ENCODE results near the gene ERCC6L. TPM values are rescaled to one million over a fixed set of nuclear protein-coding genes. Genes with fewer than 3 reads are reported as not detected.
A peak's percentile ranks its signal among the peaks of the same experiment; 100 is the strongest.

ERCC6L gene
- total and polyA plus RNA-seq, 7 donors: 0.01 to 0.22 (median 0.03) TPM; not detected in 4

DNA sequence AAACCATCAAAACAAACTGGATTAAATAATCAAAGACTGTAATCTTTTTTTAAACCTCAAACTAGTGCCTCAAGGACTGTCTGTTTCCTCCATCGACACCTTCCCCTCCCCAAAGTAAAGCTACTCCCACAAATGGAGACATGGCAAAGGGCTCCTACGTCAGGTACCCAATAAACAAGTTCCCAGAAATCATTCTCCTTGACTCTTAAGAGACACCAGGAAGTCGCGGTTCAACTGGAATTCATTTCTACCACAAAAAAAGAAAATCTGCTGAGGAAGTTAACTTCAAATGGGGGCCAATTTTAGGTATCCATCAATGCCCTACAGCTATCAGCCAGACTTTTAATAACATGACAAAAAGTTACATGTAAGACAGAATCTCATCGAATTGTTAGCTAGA lies 35.7 kb upstream of the ERCC6L start:
- no peak overlapping the region for H3K27ac ChIP-seq
- no peaks in the 10 kb centered on the region for H3K9me3 ChIP-seq
- DNase-seq: no peak
- no peak for ATAC-seq
- H3K4me3 ChIP-seq: peak overlapping the region; percentile 88
- H3K36me3 ChIP-seq (ENCODE audit: insufficient read depth in 1 of 2, low read depth in 1 of 2): peaks cover 10 to 67% of the 10 kb centered on the region in 2 donors
- TF ChIP-seq, protein P1, sequence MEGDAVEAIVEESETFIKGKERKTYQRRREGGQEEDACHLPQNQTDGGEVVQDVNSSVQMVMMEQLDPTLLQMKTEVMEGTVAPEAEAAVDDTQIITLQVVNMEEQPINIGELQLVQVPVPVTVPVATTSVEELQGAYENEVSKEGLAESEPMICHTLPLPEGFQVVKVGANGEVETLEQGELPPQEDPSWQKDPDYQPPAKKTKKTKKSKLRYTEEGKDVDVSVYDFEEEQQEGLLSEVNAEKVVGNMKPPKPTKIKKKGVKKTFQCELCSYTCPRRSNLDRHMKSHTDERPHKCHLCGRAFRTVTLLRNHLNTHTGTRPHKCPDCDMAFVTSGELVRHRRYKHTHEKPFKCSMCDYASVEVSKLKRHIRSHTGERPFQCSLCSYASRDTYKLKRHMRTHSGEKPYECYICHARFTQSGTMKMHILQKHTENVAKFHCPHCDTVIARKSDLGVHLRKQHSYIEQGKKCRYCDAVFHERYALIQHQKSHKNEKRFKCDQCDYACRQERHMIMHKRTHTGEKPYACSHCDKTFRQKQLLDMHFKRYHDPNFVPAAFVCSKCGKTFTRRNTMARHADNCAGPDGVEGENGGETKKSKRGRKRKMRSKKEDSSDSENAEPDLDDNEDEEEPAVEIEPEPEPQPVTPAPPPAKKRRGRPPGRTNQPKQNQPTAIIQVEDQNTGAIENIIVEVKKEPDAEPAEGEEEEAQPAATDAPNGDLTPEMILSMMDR (IDR thresholded peaks at IDR 0.05): no peak
- intact Hi-C loops (cut with DNase I): no loop called here
- H3K4me1 ChIP-seq: peaks cover 9% of the 10 kb centered on the region
- 74 to 81% (median 78%) methylated on average over 5 of the region's 5 CpGs for WGBS, 3 donors
- no peaks in the 10 kb centered on the region for H3K27me3 ChIP-seq (ENCODE audit: insufficient read depth in 3 of 3, low read length in 2 of 3)

DNA sequence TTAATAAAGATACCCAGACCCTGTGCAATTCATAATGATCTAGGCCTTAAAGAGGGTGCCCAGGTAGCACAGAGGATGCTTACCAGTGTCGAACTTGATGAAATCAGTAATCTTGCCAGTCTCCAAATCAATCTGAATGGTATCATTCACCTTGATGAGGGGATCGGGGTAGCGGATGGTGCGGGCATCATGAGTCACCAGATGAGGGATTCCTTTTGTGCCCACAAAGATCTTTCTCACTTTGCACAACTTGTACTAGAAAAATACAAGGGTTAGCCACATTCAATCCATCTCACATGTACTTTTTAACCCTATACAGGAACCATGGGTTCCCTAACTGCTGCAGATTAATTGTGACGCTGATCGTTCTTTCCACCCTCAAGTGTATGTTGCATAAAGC lies 34.9 kb upstream of the ERCC6L start:
- peaks cover 10 to 75% of the 10 kb centered on the region in 2 donors for H3K36me3 ChIP-seq (ENCODE audit: insufficient read depth in 1 of 2, low read depth in 1 of 2)
- DNase-seq: no peak
- intact Hi-C loops (cut with DNase I): no loop called here
- peaks cover 9% of the 10 kb centered on the region for H3K4me1 ChIP-seq
- H3K27me3 ChIP-seq (ENCODE audit: insufficient read depth in 3 of 3, low read length in 2 of 3): no peaks in the 10 kb centered on the region
- ATAC-seq: no peak
- TF ChIP-seq, protein P1 (IDR thresholded peaks at IDR 0.05): no peak
- H3K27ac ChIP-seq: no peak overlapping the region
- 80 to 93% (median 87%) methylated on average over 6 of the region's 6 CpGs for WGBS, 3 donors
- H3K9me3 ChIP-seq: no peaks in the 10 kb centered on the region
- no peak overlapping the region for H3K4me3 ChIP-seq

DNA sequence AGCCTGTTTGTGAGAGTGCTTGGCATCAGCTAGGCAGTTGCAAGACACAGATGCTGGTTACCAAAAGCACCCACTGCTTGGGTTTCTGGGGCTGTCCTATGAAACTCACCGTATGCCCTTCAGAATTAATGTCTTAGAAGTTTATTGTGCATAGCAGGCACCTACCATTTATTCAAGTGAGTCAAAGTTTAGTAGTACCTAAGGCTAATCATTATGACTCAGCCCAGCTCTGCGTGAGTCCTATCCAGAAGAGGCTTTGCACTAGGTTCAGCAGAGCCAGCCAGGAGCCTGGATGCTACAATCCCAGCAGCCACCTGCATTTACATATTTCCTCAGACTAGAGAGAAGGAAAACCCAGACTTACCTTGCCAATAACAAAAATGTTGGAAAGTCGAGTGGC lies 34.0 kb upstream of the ERCC6L start:
- Histone ChIP-seq H3K9me3 (no peaks in the 10 kb centered on the region), H3K27ac (no peak overlapping the region), H3K4me3 (no peak overlapping the region), H3K27me3 (ENCODE audit: insufficient read depth in 3 of 3, low read length in 2 of 3) (no peaks in the 10 kb centered on the region), H3K4me1 (peaks cover 9% of the 10 kb centered on the region), H3K36me3 (ENCODE audit: insufficient read depth in 1 of 2, low read depth in 1 of 2) (peaks cover 10 to 84% of the 10 kb centered on the region in 2 donors)
- ATAC-seq (no peak), DNase-seq (no peak)
- 61 to 83% (median 80%) methylated on average over 3 of the region's 3 CpGs for WGBS, 3 donors
- intact Hi-C loops (cut with DNase I): no loop called here
- TF ChIP-seq, protein P1 (IDR thresholded peaks at IDR 0.05): no peak

DNA sequence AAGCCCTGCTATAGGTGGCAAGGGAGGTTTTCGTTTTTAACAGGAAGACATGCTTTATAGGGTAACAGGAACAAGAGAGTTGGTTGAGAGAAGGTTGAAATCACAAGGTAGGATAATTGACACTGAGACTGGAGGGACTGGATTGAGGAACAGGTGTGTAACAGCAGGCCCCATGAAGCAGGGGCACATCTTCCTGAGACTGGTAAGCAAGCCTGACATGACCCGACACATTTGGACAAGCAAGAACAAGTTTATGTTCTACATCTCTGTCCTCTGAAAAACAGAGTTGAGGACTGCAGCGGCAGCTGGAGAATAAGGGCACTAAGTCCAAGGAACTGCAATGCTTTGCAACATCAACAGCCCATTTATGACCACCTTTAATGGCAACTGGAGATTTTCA lies 33.0 kb upstream of the ERCC6L start:
- WGBS, 3 donors: 79 to 83% (median 79%) methylated on average over 3 of the region's 3 CpGs
- Histone ChIP-seq H3K27ac (no peak overlapping the region), H3K36me3 (ENCODE audit: insufficient read depth in 1 of 2, low read depth in 1 of 2) (peaks cover 10 to 91% of the 10 kb centered on the region in 2 donors), H3K4me3 (no peak overlapping the region), H3K9me3 (no peaks in the 10 kb centered on the region), H3K4me1 (peaks cover 9% of the 10 kb centered on the region), H3K27me3 (ENCODE audit: insufficient read depth in 3 of 3, low read length in 2 of 3) (no peaks in the 10 kb centered on the region)
- DNase-seq (no peak), ATAC-seq (no peak)
- TF ChIP-seq, protein P1 (IDR thresholded peaks at IDR 0.05): no peak
- intact Hi-C loops (cut with DNase I): no loop called here

DNA sequence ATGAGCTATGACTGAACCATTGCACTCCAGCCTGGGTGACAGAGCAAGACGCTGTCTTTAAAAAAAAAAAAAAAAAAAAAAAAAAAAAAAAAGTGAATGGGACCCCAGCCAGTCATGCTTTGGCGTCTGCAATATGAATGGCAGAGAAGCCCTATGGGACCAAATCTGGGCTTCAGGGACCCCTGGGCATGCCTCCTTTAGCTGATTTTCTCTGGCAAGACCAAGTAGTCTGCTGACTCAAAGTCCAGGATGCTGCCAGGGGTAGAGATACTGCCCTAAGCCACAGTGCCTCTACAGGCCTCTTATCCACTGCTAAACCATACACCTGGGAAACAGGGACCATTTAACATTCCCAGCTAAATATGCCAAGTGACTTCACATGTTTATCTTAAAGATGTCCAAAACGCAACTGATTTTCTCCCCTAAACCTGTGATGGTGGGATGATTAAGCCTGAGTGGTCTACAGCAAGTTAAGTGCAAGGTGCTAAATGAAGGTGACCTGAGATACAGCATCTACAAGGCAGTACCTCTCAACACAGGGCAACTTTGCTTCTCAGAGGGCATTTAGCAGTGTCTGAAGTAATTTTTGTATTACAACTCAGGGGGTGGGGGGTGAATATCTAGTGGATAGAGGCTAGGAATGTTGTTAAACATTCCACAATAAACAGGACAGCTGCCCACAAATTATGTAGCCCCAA lies 32.4 kb upstream of the ERCC6L start:
- H3K27me3 ChIP-seq (ENCODE audit: insufficient read depth in 3 of 3, low read length in 2 of 3): no peaks in the 10 kb centered on the region
- H3K4me1 ChIP-seq: peaks cover 9% of the 10 kb centered on the region
- H3K36me3 ChIP-seq (ENCODE audit: insufficient read depth in 1 of 2, low read depth in 1 of 2): peaks cover 10 to 91% of the 10 kb centered on the region in 2 donors
- TF ChIP-seq, protein P1 (IDR thresholded peaks at IDR 0.05): no peak
- no peak overlapping the region for H3K4me3 ChIP-seq
- H3K27ac ChIP-seq: peak overlapping the region; percentile 2
- ATAC-seq (peak in 1 of 4 donors; percentile 47), DNase-seq (no peak)
- intact Hi-C loops (cut with DNase I): no loop called here
- H3K9me3 ChIP-seq: no peaks in the 10 kb centered on the region
- 40 to 61% (median 46%) methylated on average over 2 to 3 of the region's 3 CpGs for WGBS, 3 donors

Measured in psoas muscle (tissue), 8 donors.